ENCODE measurements around the gene RNF144A.

DNA sequence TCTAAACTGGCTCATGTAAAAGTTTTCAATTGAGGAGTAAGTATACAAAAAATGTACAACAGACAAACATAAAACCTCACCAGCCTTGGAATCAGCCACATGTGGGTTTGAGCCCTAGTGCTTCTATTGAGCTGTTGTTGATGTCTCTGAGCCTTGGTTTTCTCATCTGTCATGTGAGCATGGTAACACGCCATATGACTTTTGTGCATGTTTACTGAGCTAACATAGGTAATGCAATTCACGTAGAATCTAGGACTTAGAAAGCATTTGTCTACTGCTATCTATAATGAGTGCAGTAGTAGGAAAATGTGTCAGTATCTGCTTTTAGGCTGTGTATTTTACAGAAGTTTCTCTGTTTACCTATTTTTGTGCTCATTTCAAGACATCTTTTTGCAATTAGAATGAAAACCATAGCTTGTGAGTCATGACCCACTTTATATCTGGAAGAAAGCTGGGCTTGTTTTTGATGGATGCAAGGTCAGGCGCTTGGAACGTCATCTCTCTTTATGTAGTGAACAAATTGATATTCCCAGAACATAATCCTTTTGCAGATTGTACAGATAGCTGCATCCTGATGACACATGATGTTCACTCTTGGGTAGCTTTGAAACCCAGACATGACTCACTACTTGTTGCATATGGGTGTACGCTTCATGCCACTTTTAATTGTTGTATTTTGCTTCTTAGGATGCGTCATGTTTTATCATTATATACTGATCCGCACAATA lies 94.3 kb downstream of the RNF144A start:
- no peak for TF ChIP-seq POLR2A (IDR thresholded peaks at IDR 0.05)
- TF ChIP-seq, protein P1, sequence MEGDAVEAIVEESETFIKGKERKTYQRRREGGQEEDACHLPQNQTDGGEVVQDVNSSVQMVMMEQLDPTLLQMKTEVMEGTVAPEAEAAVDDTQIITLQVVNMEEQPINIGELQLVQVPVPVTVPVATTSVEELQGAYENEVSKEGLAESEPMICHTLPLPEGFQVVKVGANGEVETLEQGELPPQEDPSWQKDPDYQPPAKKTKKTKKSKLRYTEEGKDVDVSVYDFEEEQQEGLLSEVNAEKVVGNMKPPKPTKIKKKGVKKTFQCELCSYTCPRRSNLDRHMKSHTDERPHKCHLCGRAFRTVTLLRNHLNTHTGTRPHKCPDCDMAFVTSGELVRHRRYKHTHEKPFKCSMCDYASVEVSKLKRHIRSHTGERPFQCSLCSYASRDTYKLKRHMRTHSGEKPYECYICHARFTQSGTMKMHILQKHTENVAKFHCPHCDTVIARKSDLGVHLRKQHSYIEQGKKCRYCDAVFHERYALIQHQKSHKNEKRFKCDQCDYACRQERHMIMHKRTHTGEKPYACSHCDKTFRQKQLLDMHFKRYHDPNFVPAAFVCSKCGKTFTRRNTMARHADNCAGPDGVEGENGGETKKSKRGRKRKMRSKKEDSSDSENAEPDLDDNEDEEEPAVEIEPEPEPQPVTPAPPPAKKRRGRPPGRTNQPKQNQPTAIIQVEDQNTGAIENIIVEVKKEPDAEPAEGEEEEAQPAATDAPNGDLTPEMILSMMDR (IDR thresholded peaks at IDR 0.05) = no peak
